ENCODE results near the gene PHTF2.

The PHTF2 gene

GRCh38 chr7:77985974-77986339 is 187.4 kb downstream of the PHTF2 start:
- no peak for TF ChIP-seq SNAI2 (CRISPR knock-in tag; IDR thresholded peaks at IDR 0.05)
- TF ChIP-seq TOX (CRISPR knock-in tag; IDR thresholded peaks at IDR 0.05; ENCODE audit: borderline replicate concordance) = no peak
- TF ChIP-seq ZC3H10 (CRISPR knock-in tag; IDR thresholded peaks at IDR 0.05) = no peak
- TF ChIP-seq POU6F1 (CRISPR knock-in tag; IDR thresholded peaks at IDR 0.05; ENCODE audit: borderline replicate concordance, low read depth) = no peak
- TF ChIP-seq GLIS3 (CRISPR knock-in tag; IDR thresholded peaks at IDR 0.05) = no peak
- no peak for TF ChIP-seq ESRRG (CRISPR knock-in tag; IDR thresholded peaks at IDR 0.05)
- TF ChIP-seq PATZ1 (CRISPR knock-in tag; IDR thresholded peaks at IDR 0.05; ENCODE audit: borderline replicate concordance) = no peak
- TF ChIP-seq ZNF565 (CRISPR knock-in tag; conservative IDR thresholded peaks at IDR 0.05; ENCODE audit: low read depth) = no peak
- no peak for TF ChIP-seq PPARA (CRISPR knock-in tag; IDR thresholded peaks at IDR 0.05; ENCODE audit: borderline replicate concordance)
- no peak for TF ChIP-seq ZFP30 (CRISPR knock-in tag; IDR thresholded peaks at IDR 0.05)
- TF ChIP-seq TCF4 (CRISPR knock-in tag; IDR thresholded peaks at IDR 0.05; ENCODE audit: borderline replicate concordance) = no peak
- no peak for TF ChIP-seq ZNF70 (CRISPR knock-in tag; IDR thresholded peaks at IDR 0.05)
- TF ChIP-seq RARB (CRISPR knock-in tag; IDR thresholded peaks at IDR 0.05) = no peak
- TF ChIP-seq CSRNP3 (CRISPR knock-in tag; IDR thresholded peaks at IDR 0.05) = no peak

GRCh38 chr7:77989981-77990566 is 191.5 kb downstream of the PHTF2 start:
- ATAC-seq = no peak
- no peak for TF ChIP-seq ZNF70 (CRISPR knock-in tag; IDR thresholded peaks at IDR 0.05)
- TF ChIP-seq PATZ1 (CRISPR knock-in tag; IDR thresholded peaks at IDR 0.05; ENCODE audit: borderline replicate concordance) = no peak
- TF ChIP-seq TSHZ2 (CRISPR knock-in tag; IDR thresholded peaks at IDR 0.05) = no peak
- TF ChIP-seq ZFP30 (CRISPR knock-in tag; IDR thresholded peaks at IDR 0.05) = no peak
- no peak for TF ChIP-seq POU6F1 (CRISPR knock-in tag; IDR thresholded peaks at IDR 0.05; ENCODE audit: borderline replicate concordance, low read depth)
- TF ChIP-seq ZNF8 (CRISPR knock-in tag; IDR thresholded peaks at IDR 0.05) = no peak
- no peak for TF ChIP-seq CSDC2 (CRISPR knock-in tag; IDR thresholded peaks at IDR 0.05)
- TF ChIP-seq ZFP3 (CRISPR knock-in tag; IDR thresholded peaks at IDR 0.05) = no peak
- no peak for TF ChIP-seq SNAI2 (CRISPR knock-in tag; IDR thresholded peaks at IDR 0.05)
- no peak for TF ChIP-seq CSRNP3 (CRISPR knock-in tag; IDR thresholded peaks at IDR 0.05)
- no peak for TF ChIP-seq CREB5 (CRISPR knock-in tag; IDR thresholded peaks at IDR 0.05; ENCODE audit: low read depth)

More at GRCh38 chr7:77985974-77986339, 187.4 kb downstream of the PHTF2 start:
- ATAC-seq = no peak

All from SK-N-SH treated with all-trans-retinoic acid at 6 μM for 48 hours (cell line).